ENCODE results near the gene UBE2K. TPM values are rescaled to one million over a fixed set of nuclear protein-coding genes. Genes with fewer than 3 reads are reported as not detected.

Gene UBE2K
- total and polyA plus RNA-seq, 2 of the 13 experiments (the other 11 are each of a cell fraction or from before 2014, with no cell fraction given): 36.2 to 81.0 TPM

DNA sequence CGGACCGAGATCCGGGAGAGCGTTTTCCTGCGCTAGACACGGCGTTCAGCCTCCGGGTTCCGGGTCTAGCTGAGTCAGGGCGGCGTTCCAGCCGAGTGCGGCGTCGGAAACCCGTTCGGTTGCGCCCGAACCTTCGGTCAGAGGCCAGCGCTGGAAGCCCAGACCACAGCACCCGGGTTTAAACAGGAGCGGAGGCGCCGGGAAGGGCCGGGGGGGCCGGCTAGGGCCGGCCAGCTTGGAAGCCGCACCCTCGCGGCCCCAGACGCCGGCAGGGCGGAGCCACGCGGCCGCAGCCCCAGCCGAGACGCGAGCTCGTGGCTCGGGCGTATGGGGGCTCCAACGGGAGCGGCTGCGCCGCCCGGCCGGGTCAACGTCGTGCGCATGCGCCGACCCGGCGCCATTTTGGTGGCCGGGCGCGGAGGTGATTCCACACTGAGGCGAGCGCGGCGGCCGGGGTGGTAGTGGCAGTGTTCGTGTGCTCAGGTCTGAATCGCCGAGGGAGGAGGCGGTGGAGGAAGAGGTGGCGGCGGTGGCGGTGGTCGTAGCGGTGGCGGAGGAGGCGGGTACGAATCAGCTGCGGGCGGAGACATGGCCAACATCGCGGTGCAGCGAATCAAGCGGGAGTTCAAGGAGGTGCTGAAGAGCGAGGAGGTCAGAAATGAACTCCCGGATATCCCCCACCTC, at the start of gene UBE2K (continued):
- TF ChIP-seq, protein P1, sequence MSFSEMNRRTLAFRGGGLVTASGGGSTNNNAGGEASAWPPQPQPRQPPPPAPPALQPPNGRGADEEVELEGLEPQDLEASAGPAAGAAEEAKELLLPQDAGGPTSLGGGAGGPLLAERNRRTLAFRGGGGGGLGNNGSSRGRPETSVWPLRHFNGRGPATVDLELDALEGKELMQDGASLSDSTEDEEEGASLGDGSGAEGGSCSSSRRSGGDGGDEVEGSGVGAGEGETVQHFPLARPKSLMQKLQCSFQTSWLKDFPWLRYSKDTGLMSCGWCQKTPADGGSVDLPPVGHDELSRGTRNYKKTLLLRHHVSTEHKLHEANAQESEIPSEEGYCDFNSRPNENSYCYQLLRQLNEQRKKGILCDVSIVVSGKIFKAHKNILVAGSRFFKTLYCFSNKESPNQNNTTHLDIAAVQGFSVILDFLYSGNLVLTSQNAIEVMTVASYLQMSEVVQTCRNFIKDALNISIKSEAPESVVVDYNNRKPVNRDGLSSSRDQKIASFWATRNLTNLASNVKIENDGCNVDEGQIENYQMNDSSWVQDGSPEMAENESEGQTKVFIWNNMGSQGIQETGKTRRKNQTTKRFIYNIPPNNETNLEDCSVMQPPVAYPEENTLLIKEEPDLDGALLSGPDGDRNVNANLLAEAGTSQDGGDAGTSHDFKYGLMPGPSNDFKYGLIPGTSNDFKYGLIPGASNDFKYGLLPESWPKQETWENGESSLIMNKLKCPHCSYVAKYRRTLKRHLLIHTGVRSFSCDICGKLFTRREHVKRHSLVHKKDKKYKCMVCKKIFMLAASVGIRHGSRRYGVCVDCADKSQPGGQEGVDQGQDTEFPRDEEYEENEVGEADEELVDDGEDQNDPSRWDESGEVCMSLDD (CRISPR knock-in tag; IDR thresholded peaks at IDR 0.05; ENCODE audit: borderline replicate concordance): no peak
- TF ChIP-seq ELF1 (CRISPR knock-in tag; IDR thresholded peaks at IDR 0.05): peak; percentile 34; the same call in 1 of the 2 replicates
- TF ChIP-seq TCF12 (IDR thresholded peaks at IDR 0.05): no peak
- TF ChIP-seq TCF12 (CRISPR knock-in tag; IDR thresholded peaks at IDR 0.05): no peak
- no peak for TF ChIP-seq SIN3B (IDR thresholded peaks at IDR 0.05; ENCODE audit: low read length)
- TF ChIP-seq RFX5 (IDR thresholded peaks at IDR 0.05; ENCODE audit: low read depth, low read length): no peak
- no peak for TF ChIP-seq NFE2 (CRISPR knock-in tag; IDR thresholded peaks at IDR 0.05)
- no peak for TF ChIP-seq ZFYVE20 (CRISPR knock-in tag; IDR thresholded peaks at IDR 0.05; ENCODE audit: borderline replicate concordance, low read depth)
- TF ChIP-seq, protein P2, sequence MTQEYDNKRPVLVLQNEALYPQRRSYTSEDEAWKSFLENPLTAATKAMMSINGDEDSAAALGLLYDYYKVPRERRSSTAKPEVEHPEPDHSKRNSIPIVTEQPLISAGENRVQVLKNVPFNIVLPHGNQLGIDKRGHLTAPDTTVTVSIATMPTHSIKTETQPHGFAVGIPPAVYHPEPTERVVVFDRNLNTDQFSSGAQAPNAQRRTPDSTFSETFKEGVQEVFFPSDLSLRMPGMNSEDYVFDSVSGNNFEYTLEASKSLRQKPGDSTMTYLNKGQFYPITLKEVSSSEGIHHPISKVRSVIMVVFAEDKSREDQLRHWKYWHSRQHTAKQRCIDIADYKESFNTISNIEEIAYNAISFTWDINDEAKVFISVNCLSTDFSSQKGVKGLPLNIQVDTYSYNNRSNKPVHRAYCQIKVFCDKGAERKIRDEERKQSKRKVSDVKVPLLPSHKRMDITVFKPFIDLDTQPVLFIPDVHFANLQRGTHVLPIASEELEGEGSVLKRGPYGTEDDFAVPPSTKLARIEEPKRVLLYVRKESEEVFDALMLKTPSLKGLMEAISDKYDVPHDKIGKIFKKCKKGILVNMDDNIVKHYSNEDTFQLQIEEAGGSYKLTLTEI (CRISPR knock-in tag; conservative IDR thresholded peaks at IDR 0.05): no peak
- no peak for TF ChIP-seq IRF1 (CRISPR knock-in tag; IDR thresholded peaks at IDR 0.05; ENCODE audit: low read depth)
- TF ChIP-seq, protein P3, sequence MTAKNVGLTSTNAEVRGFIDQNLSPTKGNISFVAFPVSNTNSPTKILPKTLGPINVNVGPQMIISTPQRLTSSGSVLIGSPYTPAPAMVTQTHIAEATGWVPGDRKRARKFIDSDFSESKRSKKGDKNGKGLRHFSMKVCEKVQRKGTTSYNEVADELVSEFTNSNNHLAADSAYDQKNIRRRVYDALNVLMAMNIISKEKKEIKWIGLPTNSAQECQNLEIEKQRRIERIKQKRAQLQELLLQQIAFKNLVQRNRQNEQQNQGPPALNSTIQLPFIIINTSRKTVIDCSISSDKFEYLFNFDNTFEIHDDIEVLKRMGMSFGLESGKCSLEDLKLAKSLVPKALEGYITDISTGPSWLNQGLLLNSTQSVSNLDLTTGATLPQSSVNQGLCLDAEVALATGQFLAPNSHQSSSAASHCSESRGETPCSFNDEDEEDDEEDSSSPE (CRISPR knock-in tag; IDR thresholded peaks at IDR 0.05): peak; percentile 26; the same call in 1 of the 2 replicates
- TF ChIP-seq ZNF326 (CRISPR knock-in tag; IDR thresholded peaks at IDR 0.05; ENCODE audit: borderline replicate concordance): no peak
- no peak for TF ChIP-seq AGO1 (IDR thresholded peaks at IDR 0.05; ENCODE audit: low read depth, low read length, poor library complexity, severe bottlenecking)
- TF ChIP-seq ZBTB49 (CRISPR knock-in tag; IDR thresholded peaks at IDR 0.05; ENCODE audit: borderline replicate concordance): no peak
- no peak for TF ChIP-seq DZIP1 (CRISPR knock-in tag; IDR thresholded peaks at IDR 0.05)
- TF ChIP-seq XBP1 (CRISPR knock-in tag; IDR thresholded peaks at IDR 0.05): no peak
- TF ChIP-seq EZH2 (conservative IDR thresholded peaks at IDR 0.05; ENCODE audit: low read depth, low read length): no peak
- no peak for TF ChIP-seq ZNF263 (CRISPR knock-in tag; IDR thresholded peaks at IDR 0.05)

Measured in HepG2 (cell line).